ENCODE measurements around the gene STAG3. TPM values are rescaled to one million over a fixed set of nuclear protein-coding genes. Genes with fewer than 3 reads are reported as not detected.
A peak's percentile ranks its signal among the peaks of the same experiment; 100 is the strongest.
"Not testable (repeated sequence)": the region's sequence is repeated elsewhere in the genome, so short reads cannot be mapped to it uniquely, and the experiment has no call there.

Gene STAG3
- total RNA-seq, 3 donors from 2014 or later = 3.3 to 5.8 (median 3.9) TPM

DNA sequence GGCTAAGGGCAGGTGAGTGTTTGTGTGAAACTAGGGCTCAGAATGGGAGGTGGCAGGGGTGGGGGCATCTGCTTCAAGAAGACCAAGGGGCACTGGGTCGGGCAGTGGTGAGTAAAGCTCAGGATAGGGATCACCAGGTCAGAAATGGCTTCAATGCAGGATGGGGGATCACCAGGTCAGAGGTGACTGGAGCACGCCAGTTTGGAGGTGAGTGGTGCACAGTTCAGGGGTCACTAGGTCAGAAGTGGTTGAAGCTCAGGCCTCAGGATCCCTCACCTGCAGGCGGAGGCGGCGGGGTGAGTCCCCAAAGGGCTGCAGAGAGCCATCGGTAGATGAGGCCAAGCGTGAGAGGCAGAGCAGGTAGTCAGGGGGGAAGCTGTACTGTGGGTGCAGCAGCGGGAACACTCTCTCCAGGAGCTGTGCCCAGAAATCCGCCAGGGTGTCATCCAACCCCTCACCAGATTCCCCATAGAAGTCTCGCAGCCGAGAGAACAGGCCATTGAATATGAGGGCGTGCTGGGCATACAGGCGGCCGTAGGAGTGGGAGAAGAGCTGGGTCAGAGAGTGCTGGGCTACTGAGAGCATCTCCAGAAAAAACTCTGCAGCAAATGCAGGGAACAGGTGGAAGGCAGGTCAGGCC, 2.3 kb upstream of the STAG3 start:
- no peaks in the 10 kb centered on the region for H3K9me3 Mint-ChIP-seq
- H3K36me3 Mint-ChIP-seq (ENCODE audit: insufficient read depth) = no peaks in the 10 kb centered on the region
- peaks cover 25% of the 10 kb centered on the region for H3K4me1 Mint-ChIP-seq (ENCODE audit: low read depth)
- peaks cover 3% of the 10 kb centered on the region for H3K27me3 Mint-ChIP-seq (ENCODE audit: low read depth)
- no peak for DNase-seq
- ATAC-seq = no peak
- H3K4me3 Mint-ChIP-seq = peak overlapping the region; percentile 9

DNA sequence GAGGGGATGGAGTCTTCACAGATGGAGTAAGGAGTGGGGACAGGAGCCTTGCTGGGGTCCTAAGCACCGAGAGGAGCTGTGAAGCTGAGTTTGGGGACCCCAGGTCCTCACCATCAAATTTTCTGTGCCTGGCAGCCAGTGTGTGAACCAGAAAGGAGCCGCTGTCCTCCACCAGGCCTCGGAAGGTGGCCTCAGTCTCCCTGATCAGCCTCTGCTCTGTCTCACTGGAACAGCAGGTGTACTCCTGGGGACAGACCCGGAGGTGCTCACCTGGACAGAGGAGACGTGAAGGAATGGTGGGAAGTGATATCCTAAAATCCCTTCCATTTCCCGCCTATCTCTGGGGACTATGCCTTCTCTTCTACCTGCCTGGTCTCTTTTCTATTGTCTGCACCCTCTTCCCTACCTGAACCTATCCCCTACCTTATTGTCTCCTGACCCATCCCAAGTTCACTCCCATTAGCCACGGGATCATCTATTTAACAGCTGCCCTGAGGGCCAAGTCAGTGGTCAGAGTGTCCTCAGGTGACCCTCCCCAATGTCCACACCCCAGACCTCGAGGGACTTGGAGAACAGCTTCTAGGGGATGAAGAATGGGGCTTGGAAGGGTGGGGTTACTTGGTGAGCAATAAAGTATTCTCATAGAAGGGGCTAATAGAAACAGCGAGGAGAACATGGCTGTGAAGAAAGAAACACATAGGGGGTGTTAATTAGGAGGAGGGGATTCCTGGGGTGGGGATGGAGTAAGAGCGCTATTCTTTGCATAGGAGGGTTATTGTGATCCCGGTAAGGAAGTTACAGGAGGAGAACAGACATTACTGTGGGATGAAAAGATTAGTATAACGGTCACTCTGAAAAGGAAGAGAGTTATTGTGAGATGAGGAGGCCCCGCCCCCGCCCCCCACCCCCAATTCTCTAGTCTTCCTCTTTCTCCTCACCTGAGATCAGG, 1.3 kb upstream of the STAG3 start:
- no peak for DNase-seq
- Mint-ChIP-seq H3K36me3 (ENCODE audit: insufficient read depth) (no peaks in the 10 kb centered on the region), H3K4me3 (peak overlapping the region; percentile 77), H3K9me3 (no peaks in the 10 kb centered on the region), H3K27me3 (ENCODE audit: low read depth) (no peaks in the 10 kb centered on the region), H3K4me1 (ENCODE audit: low read depth) (peaks cover 27% of the 10 kb centered on the region)
- ATAC-seq = no peak

DNA sequence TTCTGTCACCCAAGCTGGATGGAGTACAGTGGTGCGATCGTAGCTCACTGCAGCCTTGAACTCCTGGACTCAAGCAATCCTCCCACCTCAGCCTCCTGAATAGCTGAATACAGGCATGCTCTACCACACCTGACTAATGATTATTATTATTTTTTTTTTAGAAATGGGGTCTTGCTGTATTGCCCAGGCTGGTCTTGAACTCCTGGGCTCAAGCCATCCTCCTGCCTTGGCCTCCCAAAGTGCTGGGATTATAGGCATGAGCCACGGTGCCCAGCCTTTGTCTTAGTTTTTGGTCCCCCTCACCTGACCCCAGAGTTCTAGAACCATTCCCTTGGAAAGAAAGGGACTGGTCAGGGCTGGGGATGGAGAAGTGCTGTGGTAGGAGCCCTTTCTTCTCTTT, 2.4 kb downstream of the STAG3 start:
- not testable (repeated sequence) for H3K36me3 Mint-ChIP-seq (ENCODE audit: insufficient read depth); DNase-seq; H3K27me3 Mint-ChIP-seq (ENCODE audit: low read depth); H3K9me3 Mint-ChIP-seq; H3K4me3 Mint-ChIP-seq; ATAC-seq
- H3K4me1 Mint-ChIP-seq (ENCODE audit: low read depth) = peaks cover 39% of the 10 kb centered on the region

DNA sequence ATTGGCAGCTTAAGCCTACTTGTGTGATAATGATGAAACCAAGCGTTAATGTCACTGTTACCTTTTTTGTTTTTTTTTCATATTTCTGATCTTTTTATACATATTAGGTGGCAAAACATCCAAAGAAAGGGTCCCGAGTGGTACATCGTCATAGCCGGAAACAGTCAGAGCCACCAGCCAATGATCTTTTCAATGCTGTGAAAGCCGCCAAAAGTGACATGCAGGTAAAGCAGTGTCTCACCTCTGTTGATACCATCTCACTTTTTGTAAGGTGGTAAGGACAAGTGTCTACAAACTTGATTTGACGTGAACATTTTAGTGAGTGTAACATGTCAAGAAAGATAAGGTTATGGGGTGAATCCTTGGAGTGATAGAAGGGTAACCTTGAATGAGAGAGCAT, 4.9 kb downstream of the STAG3 start:
- H3K9me3 Mint-ChIP-seq; H3K4me3 Mint-ChIP-seq; ATAC-seq; DNase-seq; H3K36me3 Mint-ChIP-seq (ENCODE audit: insufficient read depth); H3K27me3 Mint-ChIP-seq (ENCODE audit: low read depth): not testable (repeated sequence)
- H3K4me1 Mint-ChIP-seq (ENCODE audit: low read depth) = peaks cover 27% of the 10 kb centered on the region

DNA sequence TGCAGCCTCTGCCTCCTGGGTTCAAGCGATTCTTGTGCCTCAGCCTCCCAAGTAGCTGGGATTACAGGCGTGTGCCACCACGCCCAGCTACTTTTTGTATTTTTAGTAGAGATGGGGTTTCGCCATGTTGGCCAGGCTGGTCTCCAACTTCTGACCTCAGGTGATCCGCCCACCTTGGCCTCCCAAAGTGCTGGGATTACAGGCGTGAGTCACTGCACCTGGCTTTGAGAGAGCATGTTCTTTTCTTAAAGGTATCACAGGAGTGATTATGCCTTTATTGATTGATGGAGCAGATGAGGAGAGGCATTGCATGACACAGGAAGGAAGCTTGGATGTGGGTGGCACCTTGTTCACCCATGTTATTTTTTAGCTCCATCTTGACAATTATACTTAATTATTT, 5.4 kb downstream of the STAG3 start:
- not testable (repeated sequence) for ATAC-seq; H3K27me3 Mint-ChIP-seq (ENCODE audit: low read depth); H3K36me3 Mint-ChIP-seq (ENCODE audit: insufficient read depth); H3K4me3 Mint-ChIP-seq; DNase-seq; H3K9me3 Mint-ChIP-seq
- peaks cover 27% of the 10 kb centered on the region for H3K4me1 Mint-ChIP-seq (ENCODE audit: low read depth)

DNA sequence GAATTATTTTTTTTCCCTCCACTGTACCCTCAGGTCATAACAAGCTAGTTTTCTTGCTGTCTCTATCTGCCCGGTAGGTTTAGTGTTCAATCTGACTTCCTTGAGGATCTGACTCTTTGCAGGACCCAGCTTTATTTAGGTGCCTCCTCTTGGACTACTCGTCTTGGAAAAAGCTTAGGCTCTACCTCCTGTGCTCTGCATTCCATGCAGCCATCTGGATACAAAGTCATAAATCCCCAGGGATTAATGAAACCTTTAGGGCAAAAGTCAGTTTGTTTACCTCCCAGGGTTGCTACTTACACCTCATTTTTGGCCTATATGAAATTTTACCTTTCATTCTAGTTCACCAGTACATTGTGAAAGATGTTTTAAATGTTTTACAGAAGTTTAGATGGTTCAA, 8.0 kb downstream of the STAG3 start:
- no peak for DNase-seq
- Mint-ChIP-seq H3K27me3 (ENCODE audit: low read depth) (no peaks in the 10 kb centered on the region), H3K9me3 (no peaks in the 10 kb centered on the region), H3K36me3 (ENCODE audit: insufficient read depth) (no peaks in the 10 kb centered on the region), H3K4me3 (no peak overlapping the region), H3K4me1 (ENCODE audit: low read depth) (peaks cover 31% of the 10 kb centered on the region)
- no peak for ATAC-seq

DNA sequence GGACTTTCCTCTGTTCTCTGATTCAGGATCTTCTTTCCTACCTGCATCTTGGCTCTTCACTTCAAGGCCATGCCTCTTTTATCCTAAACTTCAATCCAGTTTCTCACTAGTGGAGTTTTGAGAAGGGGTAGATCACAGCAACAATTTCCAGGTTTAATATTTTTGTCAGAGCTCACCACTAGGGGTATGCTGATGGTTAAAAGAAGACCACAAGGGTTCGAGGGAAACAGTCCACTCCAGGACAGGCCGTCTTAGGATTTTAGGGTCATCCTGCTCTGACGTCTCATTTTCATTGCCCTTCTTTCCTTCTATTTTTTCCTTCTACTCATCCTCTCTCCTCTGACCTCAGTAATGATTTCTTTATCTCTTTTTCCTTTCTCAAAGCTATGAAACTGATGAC, 11.3 kb downstream of the STAG3 start:
- H3K27me3 Mint-ChIP-seq (ENCODE audit: low read depth) = no peaks in the 10 kb centered on the region
- H3K9me3 Mint-ChIP-seq = no peaks in the 10 kb centered on the region
- DNase-seq (no peak), ATAC-seq (no peak)
- no peak overlapping the region for H3K4me3 Mint-ChIP-seq
- H3K4me1 Mint-ChIP-seq (ENCODE audit: low read depth) = peaks cover 30% of the 10 kb centered on the region
- H3K36me3 Mint-ChIP-seq (ENCODE audit: insufficient read depth) = no peaks in the 10 kb centered on the region

DNA sequence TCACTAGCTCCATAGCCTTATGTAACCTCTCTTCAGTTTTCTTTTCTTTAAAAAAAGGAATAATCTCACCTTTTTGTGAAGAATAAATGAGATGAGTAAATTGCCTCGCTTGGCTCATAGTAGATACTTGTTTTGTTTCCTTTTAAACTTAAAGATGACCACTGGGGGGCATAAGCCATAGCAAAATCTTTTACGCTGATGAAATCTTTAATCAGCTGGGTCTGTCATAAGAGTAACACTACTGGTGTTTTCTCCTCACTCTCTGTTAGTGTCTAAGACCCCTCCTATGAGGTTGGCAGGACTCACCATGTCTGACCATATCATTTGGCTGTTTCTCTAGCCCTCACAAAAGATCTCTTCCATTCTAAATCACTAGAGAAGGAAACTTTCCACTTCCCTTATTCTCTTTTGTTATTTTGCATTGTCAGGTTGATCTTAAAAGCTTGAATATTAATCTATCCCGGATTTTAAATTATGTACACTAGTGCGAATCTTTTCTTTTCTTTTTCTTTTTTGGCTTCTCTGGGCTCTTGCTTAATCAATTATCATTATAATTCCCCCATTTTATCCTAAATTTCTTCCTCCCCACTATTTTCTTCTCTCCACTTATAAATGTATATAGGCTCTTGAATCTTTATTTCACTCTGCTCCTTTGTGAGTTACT, 12.5 kb downstream of the STAG3 start:
- H3K4me1 Mint-ChIP-seq (ENCODE audit: low read depth) = peaks cover 32% of the 10 kb centered on the region
- DNase-seq = no peak
- no peak overlapping the region for H3K4me3 Mint-ChIP-seq
- no peaks in the 10 kb centered on the region for H3K27me3 Mint-ChIP-seq (ENCODE audit: low read depth)
- no peaks in the 10 kb centered on the region for H3K36me3 Mint-ChIP-seq (ENCODE audit: insufficient read depth)
- no peaks in the 10 kb centered on the region for H3K9me3 Mint-ChIP-seq
- peak; percentile 63 to 73 for ATAC-seq

DNA sequence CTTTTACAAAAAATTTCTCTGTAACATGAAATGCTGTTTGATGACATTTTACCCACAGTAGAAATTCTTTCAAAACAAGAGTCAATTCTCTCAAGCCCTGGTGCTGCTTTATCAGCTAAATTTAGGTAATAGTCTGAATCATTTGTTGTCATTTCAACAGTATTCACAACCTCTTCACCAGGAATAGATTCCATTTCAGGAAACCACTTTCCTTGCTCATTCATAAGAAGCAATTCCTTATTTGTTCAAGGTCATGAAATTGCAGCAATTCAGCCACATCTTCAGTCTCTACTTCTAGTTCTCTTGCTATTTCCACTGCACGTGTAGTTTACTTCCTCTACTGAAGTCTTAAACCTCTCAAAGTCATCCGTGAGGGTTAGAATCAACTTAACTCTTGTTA, 14.1 kb downstream of the STAG3 start:
- no peaks in the 10 kb centered on the region for H3K27me3 Mint-ChIP-seq (ENCODE audit: low read depth)
- H3K4me3 Mint-ChIP-seq = no peak overlapping the region
- no peaks in the 10 kb centered on the region for H3K36me3 Mint-ChIP-seq (ENCODE audit: insufficient read depth)
- H3K4me1 Mint-ChIP-seq (ENCODE audit: low read depth) = peaks cover 38% of the 10 kb centered on the region
- no peak for DNase-seq
- ATAC-seq = no peak
- no peaks in the 10 kb centered on the region for H3K9me3 Mint-ChIP-seq

DNA sequence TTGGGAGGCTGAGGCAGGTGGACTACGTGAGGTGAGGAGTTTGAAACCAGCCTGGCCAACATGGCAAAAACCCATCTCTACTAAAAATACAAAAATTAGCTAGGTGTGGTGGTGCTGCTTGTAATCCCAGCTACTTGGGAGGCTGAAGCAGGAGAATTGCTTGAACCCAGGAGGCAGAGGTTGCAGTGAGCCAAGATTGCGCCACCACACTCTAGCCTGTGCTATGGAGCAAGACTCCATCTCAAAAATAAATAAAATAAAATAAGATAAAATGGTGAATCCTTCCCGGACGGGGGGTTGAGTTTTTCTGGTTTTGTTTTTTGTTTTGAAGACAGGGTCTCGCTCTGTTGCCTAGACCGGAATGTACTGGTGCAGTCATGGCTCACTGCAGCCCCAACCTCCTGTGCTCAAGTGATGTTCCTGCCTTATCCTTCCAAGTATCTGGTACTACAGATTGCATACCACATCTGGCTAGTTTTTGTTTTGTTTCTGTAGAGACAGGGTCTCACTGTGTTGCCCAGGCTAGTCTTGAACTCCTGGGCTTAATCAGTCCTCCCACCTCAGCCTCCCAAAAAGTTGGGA, 14.7 kb downstream of the STAG3 start:
- DNase-seq; H3K36me3 Mint-ChIP-seq (ENCODE audit: insufficient read depth); H3K9me3 Mint-ChIP-seq; ATAC-seq; H3K27me3 Mint-ChIP-seq (ENCODE audit: low read depth); H3K4me3 Mint-ChIP-seq: not testable (repeated sequence)
- peaks cover 38% of the 10 kb centered on the region for H3K4me1 Mint-ChIP-seq (ENCODE audit: low read depth)

DNA sequence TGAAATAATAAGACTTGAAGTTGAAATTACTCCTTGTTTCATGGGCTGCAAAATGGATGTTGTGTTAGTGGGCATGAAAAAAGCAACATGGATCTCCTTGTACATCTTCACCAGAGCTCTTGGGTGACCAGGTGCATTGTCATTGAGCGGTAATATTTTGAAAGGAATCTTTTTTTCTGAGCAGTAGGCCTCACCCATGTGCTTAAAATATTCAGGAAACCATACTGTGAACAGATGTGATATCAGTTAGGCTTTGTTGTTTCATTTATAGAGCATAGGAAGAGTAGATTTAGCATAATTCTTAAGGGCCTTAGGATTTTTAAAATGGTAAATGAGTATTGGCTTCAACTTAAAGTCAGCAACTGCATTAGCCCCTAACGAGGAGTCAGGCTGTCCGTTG, 15.3 kb downstream of the STAG3 start:
- H3K4me3 Mint-ChIP-seq = no peak overlapping the region
- H3K9me3 Mint-ChIP-seq = no peaks in the 10 kb centered on the region
- no peak for ATAC-seq
- peaks cover 38% of the 10 kb centered on the region for H3K4me1 Mint-ChIP-seq (ENCODE audit: low read depth)
- no peaks in the 10 kb centered on the region for H3K27me3 Mint-ChIP-seq (ENCODE audit: low read depth)
- H3K36me3 Mint-ChIP-seq (ENCODE audit: insufficient read depth) = no peaks in the 10 kb centered on the region
- no peak for DNase-seq

DNA sequence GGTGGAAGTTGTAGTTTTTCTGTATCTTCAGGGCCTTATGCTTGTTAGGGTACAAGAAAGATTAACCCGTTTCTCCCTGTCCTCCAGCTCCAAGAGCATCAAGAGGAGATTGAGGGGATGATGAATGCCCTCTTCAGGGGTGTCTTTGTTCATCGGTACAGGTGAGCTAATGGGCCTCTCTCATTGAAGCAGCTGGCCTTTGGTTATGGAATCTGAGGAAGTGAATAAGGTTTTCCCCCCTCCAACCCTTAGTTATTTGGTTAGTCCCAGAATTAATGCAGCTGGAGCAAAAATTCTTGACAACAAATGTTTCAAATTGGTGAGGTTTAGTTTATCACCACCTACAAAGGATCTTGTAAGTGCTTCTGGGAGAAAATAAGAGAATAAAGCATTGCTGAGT, 17.5 kb downstream of the STAG3 start:
- no peaks in the 10 kb centered on the region for H3K27me3 Mint-ChIP-seq (ENCODE audit: low read depth)
- H3K36me3 Mint-ChIP-seq (ENCODE audit: insufficient read depth) = no peaks in the 10 kb centered on the region
- no peaks in the 10 kb centered on the region for H3K9me3 Mint-ChIP-seq
- peaks cover 35% of the 10 kb centered on the region for H3K4me1 Mint-ChIP-seq (ENCODE audit: low read depth)
- DNase-seq = no peak
- no peak for ATAC-seq
- no peak overlapping the region for H3K4me3 Mint-ChIP-seq

DNA sequence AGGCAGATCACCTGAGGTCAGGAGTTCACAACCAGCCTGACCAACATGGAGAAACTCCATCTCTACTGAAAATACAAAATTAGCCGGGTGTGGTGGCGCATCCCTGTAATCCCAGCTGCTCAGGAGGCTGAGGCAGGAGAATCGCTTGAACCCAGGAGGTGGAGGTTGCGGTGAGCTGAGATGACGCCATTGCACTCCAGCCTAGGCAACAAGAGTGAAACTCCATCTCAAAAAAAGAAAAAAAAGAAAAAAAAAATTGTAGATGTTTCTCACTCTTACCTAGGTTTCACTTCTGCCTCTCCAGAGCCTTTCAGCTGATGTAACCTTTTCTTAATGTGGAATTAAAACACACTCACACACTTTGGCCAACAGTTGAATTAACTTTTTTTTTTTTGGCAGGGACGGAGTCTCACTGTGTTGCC, 18.2 kb downstream of the STAG3 start:
- not testable (repeated sequence) for H3K4me3 Mint-ChIP-seq; ATAC-seq; DNase-seq; H3K36me3 Mint-ChIP-seq (ENCODE audit: insufficient read depth); H3K9me3 Mint-ChIP-seq; H3K27me3 Mint-ChIP-seq (ENCODE audit: low read depth)
- H3K4me1 Mint-ChIP-seq (ENCODE audit: low read depth) = peaks cover 30% of the 10 kb centered on the region

DNA sequence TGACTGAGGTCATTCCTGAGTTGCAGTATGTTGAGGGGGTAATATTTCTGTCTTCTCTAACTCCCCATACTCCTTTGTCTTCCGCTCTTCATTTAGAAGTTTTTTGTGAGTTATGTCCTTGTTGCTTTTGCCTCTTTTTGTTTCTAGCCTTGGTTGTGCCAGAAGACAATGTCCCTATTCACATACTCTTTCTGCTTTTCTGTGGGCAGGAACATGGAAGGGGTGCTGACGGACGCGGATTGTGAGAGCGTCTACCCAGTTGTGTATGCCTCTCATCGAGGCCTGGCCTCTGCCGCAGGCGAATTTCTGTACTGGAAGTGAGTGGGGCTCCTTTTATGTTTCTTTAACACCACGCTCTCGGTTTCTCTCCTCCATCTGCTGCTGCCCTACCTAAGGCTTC, 20.5 kb downstream of the STAG3 start:
- H3K4me1 Mint-ChIP-seq (ENCODE audit: low read depth) = peaks cover 15% of the 10 kb centered on the region
- ATAC-seq (no peak), DNase-seq (no peak)
- H3K27me3 Mint-ChIP-seq (ENCODE audit: low read depth) = no peaks in the 10 kb centered on the region
- no peaks in the 10 kb centered on the region for H3K9me3 Mint-ChIP-seq
- no peak overlapping the region for H3K4me3 Mint-ChIP-seq
- peaks cover 3% of the 10 kb centered on the region for H3K36me3 Mint-ChIP-seq (ENCODE audit: insufficient read depth)
